Superior temporal gyrus (tissue), 1 donor: Measurements from ENCODE around the gene FXYD6.
"Not testable (repeated sequence)": the region's sequence is repeated elsewhere in the genome, so short reads cannot be mapped to it uniquely, and the experiment has no call there.

Experiments used
- DNase-seq: peaks from one replicate; pipeline ENCODE4 v3.0.0-alpha.2; 2016; ENCODE audit errors: extremely low spot score

FXYD6 gene

GRCh38 chr11:117870103-117870952 is 6.1 kb downstream of the FXYD6 start:
- DNase-seq = peak; percentile 57

DNA sequence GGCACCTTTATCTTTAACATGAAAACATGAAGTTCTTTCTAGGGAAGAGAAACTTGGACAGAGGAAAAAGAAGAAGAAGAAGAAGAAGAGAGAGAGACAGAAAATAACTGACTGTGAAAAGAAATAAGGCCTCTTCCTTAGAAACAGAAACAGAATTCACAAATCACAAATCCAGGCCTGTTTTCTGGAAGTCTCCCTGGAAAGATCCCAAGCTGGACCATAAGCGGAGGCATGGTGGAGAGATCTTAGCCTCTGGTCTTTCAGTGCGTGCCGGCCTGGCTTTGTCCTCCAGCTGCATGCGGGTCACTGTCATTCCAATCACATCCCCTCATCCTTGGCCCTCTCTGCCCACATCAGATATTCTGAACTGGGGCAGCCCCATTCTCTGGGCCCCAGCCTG is 6.9 kb downstream of the FXYD6 start:
- DNase-seq = no peak

- DNase-seq = no peak
These were observed 7.5 kb downstream of the FXYD6 start for GRCh38 chr11:117868815-117869561.

DNA sequence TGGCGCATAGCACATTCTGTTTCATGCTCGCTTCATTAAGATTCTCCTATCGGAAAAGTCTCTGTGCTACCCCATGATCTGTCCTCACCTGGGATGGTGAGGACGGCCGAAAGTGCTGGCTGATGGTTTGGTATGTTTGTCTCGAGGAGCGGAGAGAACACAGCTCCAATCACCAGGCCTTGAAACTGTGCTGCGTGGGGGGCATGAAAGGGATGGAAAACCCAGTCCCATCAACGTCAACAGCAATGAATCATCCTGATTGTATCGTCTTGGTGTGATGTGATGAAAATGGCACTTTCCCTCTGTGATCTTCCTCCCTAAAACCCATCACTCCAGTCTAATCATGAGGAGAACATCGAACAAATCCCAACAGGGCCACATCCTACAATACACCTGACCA is 8.4 kb downstream of the FXYD6 start:
- no peak for DNase-seq

- DNase-seq = peak; percentile 74
These were observed 9.9 kb downstream of the FXYD6 start for GRCh38 chr11:117866526-117866925.

DNA sequence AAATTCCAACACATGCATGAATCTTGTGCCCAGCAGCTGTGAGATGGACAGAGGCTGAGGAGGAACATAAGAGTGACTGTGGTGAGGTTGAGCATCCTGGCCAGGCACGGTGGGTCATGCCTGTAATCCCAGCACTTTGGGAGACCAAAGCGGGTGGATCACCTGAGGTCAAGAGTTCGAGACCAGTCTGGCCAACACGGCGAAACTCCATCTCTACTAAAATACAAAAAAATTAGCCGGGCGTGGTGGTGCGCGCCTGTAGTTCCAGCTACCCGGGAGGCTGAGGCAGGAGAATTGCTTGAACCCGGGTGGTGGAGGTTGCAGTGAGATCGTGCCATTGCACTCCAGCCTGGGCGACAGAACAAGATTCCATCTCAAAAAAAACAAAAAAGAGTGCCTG is 10.9 kb downstream of the FXYD6 start:
- DNase-seq = not testable (repeated sequence)

DNA sequence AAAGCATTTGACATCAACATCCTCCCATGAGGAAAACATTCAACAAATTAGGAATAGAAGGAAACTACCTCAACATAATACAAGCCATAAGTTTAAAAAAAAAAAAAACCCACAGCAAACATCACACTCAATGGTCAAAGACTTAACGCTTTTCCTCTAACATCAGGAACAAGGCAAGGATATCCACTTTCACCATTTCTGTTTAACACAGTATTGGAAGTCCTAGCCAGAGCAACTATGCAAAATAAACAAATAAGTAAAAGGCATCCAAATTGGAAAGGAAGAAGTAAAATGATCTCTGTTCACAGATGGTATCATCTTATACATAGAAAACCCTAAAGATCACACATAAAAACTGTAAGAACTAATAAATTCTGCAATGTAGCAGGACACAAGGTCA is 13.1 kb downstream of the FXYD6 start:
- DNase-seq = no peak

- DNase-seq = no peak
These were observed 13.7 kb downstream of the FXYD6 start for GRCh38 chr11:117862753-117863152.

GRCh38 chr11:117862019-117862725 is 14.3 kb downstream of the FXYD6 start:
- DNase-seq = no peak

- no peak for DNase-seq
These were observed 15.1 kb downstream of the FXYD6 start for GRCh38 chr11:117861151-117862018.

DNA sequence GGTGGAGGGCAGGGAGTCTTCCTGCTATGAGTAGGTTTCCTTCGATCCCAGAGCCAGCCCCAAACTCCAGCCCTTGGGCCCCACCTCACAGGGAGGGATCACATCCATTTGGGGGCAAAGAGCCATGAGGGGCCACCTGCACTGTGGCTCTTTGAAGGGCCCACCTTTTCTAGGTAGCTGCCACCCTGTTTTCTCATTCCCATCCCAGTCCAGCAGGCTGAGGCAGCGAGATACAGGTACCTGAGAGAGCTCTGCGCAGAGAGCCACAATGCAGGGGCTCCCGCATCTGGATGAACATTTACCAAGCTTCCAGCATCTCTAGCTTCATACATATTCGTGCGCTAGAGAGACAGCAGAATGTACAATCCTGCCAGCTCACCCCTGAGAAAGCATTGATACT is 16.3 kb downstream of the FXYD6 start:
- DNase-seq = no peak

GRCh38 chr11:117859488-117860112 is 16.9 kb downstream of the FXYD6 start:
- DNase-seq = no peak

GRCh38 chr11:117859061-117859460 is 17.4 kb downstream of the FXYD6 start:
- DNase-seq = no peak

DNA sequence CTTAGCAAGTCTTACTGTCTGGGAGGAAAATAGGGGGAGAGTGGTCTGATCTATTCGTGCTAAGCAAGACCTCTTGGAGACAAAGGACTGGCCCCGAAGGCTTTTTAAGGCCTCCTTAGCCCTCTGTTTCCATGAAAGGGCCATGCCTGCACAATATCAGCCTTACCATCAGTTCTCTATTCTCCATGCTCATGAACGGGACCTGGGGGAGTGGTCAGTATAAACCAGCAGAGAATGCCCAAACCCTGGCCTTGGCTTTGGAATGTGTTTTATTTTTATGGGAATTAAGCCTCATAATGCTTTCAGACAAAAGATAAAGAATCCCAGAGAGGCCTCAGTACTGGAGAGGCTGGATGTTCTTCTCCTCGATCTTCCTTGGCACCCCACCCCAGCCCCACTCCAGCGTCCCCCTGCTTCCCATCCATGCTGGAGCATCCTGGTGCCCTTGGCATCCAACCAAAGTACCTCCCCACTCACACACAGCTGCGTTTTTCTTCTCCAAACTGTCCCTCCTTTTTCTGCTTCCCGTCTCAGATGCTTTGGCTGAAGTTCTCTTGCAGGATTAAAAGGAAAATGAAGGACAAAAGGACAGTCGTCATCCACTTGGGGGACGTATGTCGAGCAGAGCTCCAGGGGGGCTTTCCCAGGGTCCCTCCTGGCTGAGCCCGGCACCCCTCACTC is 18.6 kb downstream of the FXYD6 start:
- DNase-seq = no peak

GRCh38 chr11:117855912-117856651 is 20.4 kb downstream of the FXYD6 start:
- no peak for DNase-seq

GRCh38 chr11:117855186-117855845 is 21.1 kb downstream of the FXYD6 start:
- DNase-seq = no peak

- DNase-seq = no peak
These were observed 24.1 kb downstream of the FXYD6 start for GRCh38 chr11:117852309-117852708.

- peak; percentile 66 for DNase-seq
These were observed 24.6 kb downstream of the FXYD6 start for GRCh38 chr11:117851852-117852251.

DNA sequence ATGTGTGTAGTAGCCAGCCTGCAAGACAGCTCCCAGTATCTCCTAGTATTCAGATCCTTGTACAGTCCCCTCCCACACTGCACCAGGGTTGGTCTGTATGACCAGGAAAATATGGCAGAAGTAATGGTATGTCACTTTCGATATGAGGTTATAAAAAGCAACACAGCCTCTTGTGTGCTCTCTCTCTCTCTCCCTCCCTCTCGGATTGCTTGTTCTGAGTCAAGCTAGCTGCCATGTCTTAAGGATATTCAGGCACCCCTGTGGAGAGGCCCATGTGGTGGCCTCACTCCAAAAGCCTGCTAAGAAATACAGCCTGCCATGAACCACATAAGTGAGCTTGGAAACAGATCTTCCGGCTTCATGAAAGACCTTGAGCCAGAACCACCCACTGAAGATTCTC is 25.4 kb downstream of the FXYD6 start:
- no peak for DNase-seq
